Activated T-cell treated with anti-CD3 and anti-CD28 coated beads, Interleukin-2, amount 50 U/mL, for 24 hours (primary cell): Measurements from ENCODE around the gene BTBD9.

ENCODE experiments used
- DNase-seq: peaks from one replicate; pipeline ENCODE4 v3.0.0-alpha.2; 2020
- H3K27ac Mint-ChIP-seq: 2 replicates; pipeline ENCODE4 v1.8.0; 2020; ENCODE audit warnings: mild to moderate bottlenecking, mixed read lengths
- H3K27me3 Mint-ChIP-seq: 2 replicates; pipeline ENCODE4 v1.8.0; 2020; ENCODE audit warnings: mixed read lengths
- H3K36me3 Mint-ChIP-seq: 2 replicates; pipeline ENCODE4 v1.8.0; 2020; ENCODE audit warnings: low read depth, mixed read lengths
- H3K4me1 Mint-ChIP-seq: 2 replicates; pipeline ENCODE4 v1.8.0; 2020; ENCODE audit warnings: low read depth, mixed read lengths
- H3K4me3 Mint-ChIP-seq: 2 replicates; pipeline ENCODE4 v1.8.0; 2020; ENCODE audit warnings: mild to moderate bottlenecking, moderate library complexity, mixed read lengths
- H3K9me3 Mint-ChIP-seq: 2 replicates; pipeline ENCODE4 v1.8.0; 2020; ENCODE audit warnings: mixed read lengths

The BTBD9 gene

DNA sequence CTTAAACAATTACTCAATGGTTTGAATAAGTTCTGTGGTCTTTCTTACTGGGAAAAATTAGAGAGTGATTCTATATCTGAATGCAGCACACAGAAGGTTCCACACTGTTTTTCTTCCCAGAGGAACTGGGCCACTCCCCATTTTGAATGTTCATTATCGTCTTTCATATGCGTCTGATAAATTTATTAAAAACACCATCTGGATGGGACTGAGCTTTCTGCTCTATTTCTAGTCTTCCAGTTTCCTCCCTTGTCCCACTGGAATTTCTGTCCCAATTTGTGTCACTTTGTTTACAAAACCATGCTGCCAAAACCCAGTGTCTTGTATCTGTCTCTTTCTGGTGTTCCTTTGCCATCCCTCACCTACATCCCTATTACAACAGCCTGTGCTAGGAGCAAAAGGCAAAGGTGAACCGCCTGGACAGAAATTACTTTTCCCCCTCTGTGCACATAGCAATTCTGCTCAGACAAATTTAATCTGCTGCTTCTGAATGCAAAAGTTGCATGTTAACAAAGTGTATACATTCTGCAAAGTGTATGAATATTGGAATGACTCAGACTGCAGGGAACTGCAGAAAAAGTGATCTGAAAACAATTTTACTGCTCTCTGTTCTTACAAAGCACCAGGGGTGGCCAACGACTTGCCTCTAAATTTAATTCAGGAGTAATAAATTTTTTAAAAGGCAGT is 333.6 kb downstream of the BTBD9 start:
- peaks cover 19% of the 10 kb centered on the region for H3K4me1 Mint-ChIP-seq
- H3K4me3 Mint-ChIP-seq, result no peak overlapping the region
- no peaks in the 10 kb centered on the region for H3K36me3 Mint-ChIP-seq
- peaks cover 5% of the 10 kb centered on the region for H3K9me3 Mint-ChIP-seq
- no peaks in the 10 kb centered on the region for H3K27me3 Mint-ChIP-seq
- no peak overlapping the region for H3K27ac Mint-ChIP-seq
- no peak for DNase-seq

DNA sequence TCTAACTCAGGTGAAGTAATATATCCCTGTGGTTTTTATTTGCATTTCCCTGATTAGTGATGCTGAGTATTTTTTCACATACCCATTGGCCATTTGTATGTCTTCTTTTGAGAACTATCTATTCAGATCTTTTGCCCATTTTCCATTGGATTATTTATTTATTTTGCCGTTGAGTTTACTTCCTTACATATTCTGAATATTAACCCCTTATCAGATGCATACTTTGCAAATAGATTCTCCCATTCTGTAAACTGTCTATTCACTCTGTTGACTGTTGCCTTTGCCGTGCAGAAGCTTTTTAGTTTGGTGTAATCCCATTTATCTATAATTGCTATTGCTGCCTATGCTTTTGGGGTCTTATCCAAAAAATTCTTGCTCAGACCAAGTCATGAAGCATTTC is 336.9 kb downstream of the BTBD9 start:
- no peaks in the 10 kb centered on the region for H3K36me3 Mint-ChIP-seq
- H3K4me1 Mint-ChIP-seq, result peaks cover 15% of the 10 kb centered on the region
- H3K27me3 Mint-ChIP-seq, result no peaks in the 10 kb centered on the region
- H3K9me3 Mint-ChIP-seq, result peaks cover 9% of the 10 kb centered on the region
- H3K4me3 Mint-ChIP-seq, result no peak overlapping the region
- no peak for DNase-seq
- no peak overlapping the region for H3K27ac Mint-ChIP-seq

- Mint-ChIP-seq H3K4me3 (no peak overlapping the region), H3K27ac (no peak overlapping the region), H3K36me3 (no peaks in the 10 kb centered on the region), H3K4me1 (peaks cover 11% of the 10 kb centered on the region), H3K27me3 (no peaks in the 10 kb centered on the region), H3K9me3 (peaks cover 12% of the 10 kb centered on the region)
- DNase-seq, result no peak
These were observed 337.6 kb downstream of the BTBD9 start for GRCh38 chr6:38302081-38302480.

GRCh38 chr6:38290133-38290799 is 349.5 kb downstream of the BTBD9 start:
- H3K4me1 Mint-ChIP-seq, result no peaks in the 10 kb centered on the region
- peaks cover 10% of the 10 kb centered on the region for H3K9me3 Mint-ChIP-seq
- no peaks in the 10 kb centered on the region for H3K27me3 Mint-ChIP-seq
- H3K4me3 Mint-ChIP-seq, result no peak overlapping the region
- DNase-seq, result no peak
- peaks cover 33% of the 10 kb centered on the region for H3K36me3 Mint-ChIP-seq
- no peak overlapping the region for H3K27ac Mint-ChIP-seq

- Mint-ChIP-seq H3K27me3 (no peaks in the 10 kb centered on the region), H3K4me3 (no peak overlapping the region), H3K4me1 (peaks cover 23% of the 10 kb centered on the region), H3K27ac (no peak overlapping the region), H3K36me3 (peaks cover 25% of the 10 kb centered on the region), H3K9me3 (no peaks in the 10 kb centered on the region)
- DNase-seq, result no peak
These were observed 352.2 kb downstream of the BTBD9 start for GRCh38 chr6:38287487-38287886.

DNA sequence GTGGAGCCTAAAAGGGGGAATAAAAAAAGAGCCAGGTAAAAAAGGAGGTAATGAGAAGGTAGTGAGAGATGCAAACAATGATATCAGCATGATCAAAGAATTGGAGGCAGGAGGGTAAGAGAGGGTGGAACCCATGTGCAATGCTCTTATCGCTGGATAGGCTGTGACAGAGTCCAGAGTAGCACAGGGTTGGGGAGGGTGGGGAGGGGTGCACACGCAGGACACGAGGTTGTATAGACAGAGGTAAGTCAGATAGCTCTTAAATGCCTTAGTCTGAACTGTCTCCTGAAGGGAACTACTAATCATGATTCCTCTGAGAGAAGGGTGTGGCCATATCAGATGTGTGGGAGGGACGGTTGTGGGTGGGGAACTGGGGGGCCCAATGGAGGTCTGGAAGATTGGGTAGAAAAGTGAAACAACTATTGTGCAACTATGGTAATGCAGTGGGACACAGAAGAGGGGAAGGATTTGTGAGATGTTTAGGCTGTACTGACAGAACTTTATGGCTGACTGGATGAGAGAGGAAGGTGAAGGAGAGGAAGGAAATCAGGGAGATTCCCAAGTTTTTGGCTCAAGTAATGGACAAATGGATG is 354.8 kb downstream of the BTBD9 start:
- no peak for DNase-seq
- Mint-ChIP-seq H3K27ac (no peak overlapping the region), H3K4me3 (no peak overlapping the region), H3K36me3 (peaks cover 23% of the 10 kb centered on the region), H3K4me1 (peaks cover 23% of the 10 kb centered on the region), H3K9me3 (no peaks in the 10 kb centered on the region), H3K27me3 (no peaks in the 10 kb centered on the region)

GRCh38 chr6:38283734-38284362 is 355.9 kb downstream of the BTBD9 start:
- DNase-seq, result no peak
- H3K36me3 Mint-ChIP-seq, result peaks cover 23% of the 10 kb centered on the region
- H3K4me3 Mint-ChIP-seq, result no peak overlapping the region
- H3K27me3 Mint-ChIP-seq, result no peaks in the 10 kb centered on the region
- peaks cover 23% of the 10 kb centered on the region for H3K4me1 Mint-ChIP-seq
- peak overlapping the region; percentile 61 for H3K27ac Mint-ChIP-seq
- no peaks in the 10 kb centered on the region for H3K9me3 Mint-ChIP-seq

GRCh38 chr6:38282911-38283310 is 356.8 kb downstream of the BTBD9 start:
- peaks cover 23% of the 10 kb centered on the region for H3K4me1 Mint-ChIP-seq
- H3K4me3 Mint-ChIP-seq, result no peak overlapping the region
- peaks cover 23% of the 10 kb centered on the region for H3K36me3 Mint-ChIP-seq
- no peaks in the 10 kb centered on the region for H3K9me3 Mint-ChIP-seq
- H3K27me3 Mint-ChIP-seq, result no peaks in the 10 kb centered on the region
- DNase-seq, result no peak
- H3K27ac Mint-ChIP-seq, result no peak overlapping the region

DNA sequence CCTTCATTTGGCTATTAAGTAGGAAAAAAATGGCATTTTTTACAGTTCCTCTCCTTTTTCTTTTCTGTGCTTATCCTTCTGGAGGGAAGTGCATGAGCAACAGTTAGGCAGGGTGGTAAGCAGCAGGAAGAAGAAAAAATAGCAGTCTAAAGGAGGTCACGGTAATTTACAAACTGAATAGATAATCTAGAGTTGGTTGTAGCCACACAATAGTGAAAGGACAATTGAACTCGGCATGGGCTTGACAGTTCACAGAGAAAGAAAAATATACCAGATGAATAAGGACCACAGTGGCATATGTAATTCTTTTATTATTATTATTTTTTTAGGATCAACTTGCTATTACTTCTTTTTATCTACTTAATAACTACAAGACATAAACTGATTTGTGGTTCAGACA is 358.6 kb downstream of the BTBD9 start:
- peaks cover 21% of the 10 kb centered on the region for H3K36me3 Mint-ChIP-seq
- H3K27ac Mint-ChIP-seq, result no peak overlapping the region
- H3K4me1 Mint-ChIP-seq, result peaks cover 23% of the 10 kb centered on the region
- H3K4me3 Mint-ChIP-seq, result no peak overlapping the region
- H3K27me3 Mint-ChIP-seq, result no peaks in the 10 kb centered on the region
- DNase-seq, result no peak
- no peaks in the 10 kb centered on the region for H3K9me3 Mint-ChIP-seq

GRCh38 chr6:38279963-38280588 is 359.7 kb downstream of the BTBD9 start:
- DNase-seq, result no peak
- Mint-ChIP-seq H3K4me3 (no peak overlapping the region), H3K27me3 (no peaks in the 10 kb centered on the region), H3K27ac (no peak overlapping the region), H3K9me3 (no peaks in the 10 kb centered on the region), H3K36me3 (peaks cover 20% of the 10 kb centered on the region), H3K4me1 (peaks cover 21% of the 10 kb centered on the region)

- Mint-ChIP-seq H3K27ac (no peak overlapping the region), H3K27me3 (no peaks in the 10 kb centered on the region), H3K36me3 (peaks cover 20% of the 10 kb centered on the region), H3K4me3 (no peak overlapping the region), H3K4me1 (peaks cover 16% of the 10 kb centered on the region), H3K9me3 (no peaks in the 10 kb centered on the region)
- DNase-seq, result no peak
These were observed 360.3 kb downstream of the BTBD9 start for GRCh38 chr6:38279423-38279822.

DNA sequence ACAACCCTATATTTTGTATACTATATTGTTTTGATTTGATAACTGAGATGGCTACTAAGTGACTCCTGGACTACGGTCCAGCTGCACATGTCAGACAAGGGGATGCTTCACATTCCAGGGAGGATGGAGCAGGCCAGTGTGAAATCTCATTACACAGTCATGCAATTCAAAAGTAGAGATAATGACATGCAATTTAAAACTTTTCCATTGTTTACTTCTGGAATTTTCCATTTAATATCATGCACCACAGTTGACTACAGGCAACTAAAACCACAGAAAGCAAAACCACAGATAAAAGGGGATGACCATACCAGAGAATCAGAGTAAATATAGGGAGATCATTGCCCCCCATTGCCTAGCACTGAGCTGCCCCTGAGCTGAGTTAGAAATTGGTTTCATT is 366.4 kb downstream of the BTBD9 start:
- DNase-seq, result no peak
- no peak overlapping the region for H3K27ac Mint-ChIP-seq
- H3K27me3 Mint-ChIP-seq, result no peaks in the 10 kb centered on the region
- H3K4me3 Mint-ChIP-seq, result no peak overlapping the region
- H3K4me1 Mint-ChIP-seq, result peaks cover 15% of the 10 kb centered on the region
- H3K36me3 Mint-ChIP-seq, result peaks cover 12% of the 10 kb centered on the region
- H3K9me3 Mint-ChIP-seq, result no peaks in the 10 kb centered on the region

DNA sequence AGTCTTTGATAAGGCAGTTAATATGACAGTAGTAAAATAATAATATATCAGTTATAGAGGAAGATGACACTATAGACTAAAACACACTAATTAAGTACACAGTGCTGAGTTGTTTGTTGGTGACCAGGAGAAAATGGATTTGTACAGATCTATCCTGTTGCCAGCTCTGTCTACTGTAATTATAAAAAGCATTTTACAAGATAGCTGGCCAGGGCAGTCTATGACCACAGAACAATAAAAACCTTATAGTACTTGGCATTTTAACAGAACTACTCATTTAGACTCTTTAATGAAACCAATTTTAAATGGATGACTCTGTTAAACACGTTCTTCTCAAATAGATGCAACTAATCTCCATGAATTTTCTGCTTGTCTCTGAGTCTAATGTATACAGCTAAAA is 367.5 kb downstream of the BTBD9 start:
- Mint-ChIP-seq H3K27me3 (no peaks in the 10 kb centered on the region), H3K9me3 (no peaks in the 10 kb centered on the region), H3K4me1 (peaks cover 15% of the 10 kb centered on the region), H3K4me3 (no peak overlapping the region), H3K36me3 (peaks cover 8% of the 10 kb centered on the region), H3K27ac (no peak overlapping the region)
- DNase-seq, result no peak

GRCh38 chr6:38271081-38271480 is 368.6 kb downstream of the BTBD9 start:
- Mint-ChIP-seq H3K4me3 (no peak overlapping the region), H3K36me3 (no peaks in the 10 kb centered on the region), H3K4me1 (peaks cover 15% of the 10 kb centered on the region), H3K27me3 (no peaks in the 10 kb centered on the region), H3K9me3 (no peaks in the 10 kb centered on the region), H3K27ac (no peak overlapping the region)
- DNase-seq, result no peak
